DOHH2 (cell line): ENCODE data around the gene NRCAM.

Experiments used
- EZH2phosphoT487 ChIP-seq: fragments of 200-600 bp; sonication (generic); IDR thresholded peaks from 2 replicates; pipeline ENCODE4 v1.6.1; 2017; ENCODE audit warnings: borderline replicate concordance, mild to moderate bottlenecking, antibody characterized with exemption, low read length, moderate library complexity, mixed read lengths
- TF ChIP-seq, protein P1 (sequence below): fragments of 200-600 bp; sonication (generic); IDR thresholded peaks from one replicate; pipeline ENCODE4 v1.5.1; 2014; ENCODE audit warnings: antibody characterized with exemption, mild to moderate bottlenecking, low read depth, low read length; ENCODE audit not compliant: poor library complexity, severe bottlenecking

DNA sequence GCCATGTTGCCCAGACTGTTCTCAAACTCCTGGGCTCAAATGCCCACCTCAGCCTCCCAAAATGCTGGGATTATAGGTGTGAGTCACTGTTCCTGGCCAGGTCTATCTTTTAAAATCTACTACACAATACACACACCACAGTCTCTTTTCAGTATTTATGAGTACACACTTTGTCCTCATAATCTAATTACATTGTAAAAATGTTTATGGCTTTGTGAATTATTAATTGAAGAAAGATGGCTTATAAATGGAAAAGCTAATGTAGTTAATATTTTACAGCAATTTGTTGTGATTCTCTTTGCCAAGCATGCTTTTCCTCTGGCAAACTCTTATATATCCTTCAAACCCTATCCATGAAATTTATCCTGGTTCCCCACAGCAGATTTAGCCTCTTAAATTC, 348.1 kb downstream of the NRCAM start:
- TF ChIP-seq, protein P1, sequence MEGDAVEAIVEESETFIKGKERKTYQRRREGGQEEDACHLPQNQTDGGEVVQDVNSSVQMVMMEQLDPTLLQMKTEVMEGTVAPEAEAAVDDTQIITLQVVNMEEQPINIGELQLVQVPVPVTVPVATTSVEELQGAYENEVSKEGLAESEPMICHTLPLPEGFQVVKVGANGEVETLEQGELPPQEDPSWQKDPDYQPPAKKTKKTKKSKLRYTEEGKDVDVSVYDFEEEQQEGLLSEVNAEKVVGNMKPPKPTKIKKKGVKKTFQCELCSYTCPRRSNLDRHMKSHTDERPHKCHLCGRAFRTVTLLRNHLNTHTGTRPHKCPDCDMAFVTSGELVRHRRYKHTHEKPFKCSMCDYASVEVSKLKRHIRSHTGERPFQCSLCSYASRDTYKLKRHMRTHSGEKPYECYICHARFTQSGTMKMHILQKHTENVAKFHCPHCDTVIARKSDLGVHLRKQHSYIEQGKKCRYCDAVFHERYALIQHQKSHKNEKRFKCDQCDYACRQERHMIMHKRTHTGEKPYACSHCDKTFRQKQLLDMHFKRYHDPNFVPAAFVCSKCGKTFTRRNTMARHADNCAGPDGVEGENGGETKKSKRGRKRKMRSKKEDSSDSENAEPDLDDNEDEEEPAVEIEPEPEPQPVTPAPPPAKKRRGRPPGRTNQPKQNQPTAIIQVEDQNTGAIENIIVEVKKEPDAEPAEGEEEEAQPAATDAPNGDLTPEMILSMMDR: no peak
- no peak for TF ChIP-seq EZH2phosphoT487
